ENCODE data around the gene IFNE. TPM values are rescaled to one million over a fixed set of nuclear protein-coding genes. Genes with fewer than 3 reads are reported as not detected.

The IFNE gene
- total RNA-seq, 4 donors from 2014 or later: 0.67 to 2.1 (median 1.3) TPM

MicroRNAs within 50 kb of the gene (microRNA counts, 767-probe panel; counts per million panel counts)
- 2,173 to 3,487 counts per million in 2 donors for microRNA hsa-miR-31-5p

Small RNAs within 50 kb of the gene (microRNA-seq; reads per million reads assigned to microRNA genes)
- gene MIR31: 706 reads per million, percentile 75 among the genes with 10 or more reads in this experiment

Small RNAs within 50 kb of the gene (small RNA-seq; reads per million reads assigned to genes)
- gene MIR31 (3.8 reads per million, percentile 80 among the genes with 10 or more reads in this experiment), gene RF00157 (not detected)

Other genes starting within 250 kb of the IFNE start
- not detected for gene IFNA14, start 242.3 kb downstream of the IFNE start, total RNA-seq
- not detected for gene IFNA5, start 177.0 kb downstream of the IFNE start, total RNA-seq
- gene KLHL9, start 146.9 kb downstream of the IFNE start, total RNA-seq: 10 to 100 TPM; 28.4 to 31.0 (median 30.9) TPM
- not detected for gene IFNA6, start 131.4 kb downstream of the IFNE start, total RNA-seq
- not detected for gene IFNA13, start 114.3 kb downstream of the IFNE start, total RNA-seq
- not detected for gene IFNA2, start 96.9 kb downstream of the IFNE start, total RNA-seq
- gene IFNA8, start 73.2 kb downstream of the IFNE start, total RNA-seq: not detected
- gene IFNA1, start 41.9 kb downstream of the IFNE start, total RNA-seq: not detected